BLaER1 treated with 17β-estradiol and CSF1 and Interleukin-3, amounts not matched to agents 10 nM and 100 nM (cell line): ENCODE measurements around the gene ZHX3.

Source experiments
- H3K27ac ChIP-seq, 11 experiments: shearing (Covaris generic); formaldehyde crosslinking; 2 replicates each; pipeline ENCODE4 v1.8.1; 2022
- H3K27me3 ChIP-seq, 11 experiments: shearing (Covaris generic); formaldehyde crosslinking; 2 replicates each; pipeline ENCODE4 v1.8.1; 2022
- H3K36me3 ChIP-seq, 11 experiments: shearing (Covaris generic); formaldehyde crosslinking; 2 replicates each; pipeline ENCODE4 v1.8.1; 2022
- H3K4me1 ChIP-seq, 10 experiments: shearing (Covaris generic); formaldehyde crosslinking; 2 replicates each; pipeline ENCODE4 v1.8.1; 2022
- H3K4me2 ChIP-seq, 11 experiments: shearing (Covaris generic); formaldehyde crosslinking; 2 replicates each; pipeline ENCODE4 v1.8.1; 2022
- H3K4me3 ChIP-seq, 10 experiments: shearing (Covaris generic); formaldehyde crosslinking; 2 replicates each; pipeline ENCODE4 v1.8.1; 2022
- H3K9ac ChIP-seq, 11 experiments: shearing (Covaris generic); formaldehyde crosslinking; 2 replicates each; pipeline ENCODE4 v1.8.1; 2022
- H3K9me3 ChIP-seq, 11 experiments: shearing (Covaris generic); formaldehyde crosslinking; replicated peaks in 1 of 11; 2 replicates each; pipeline ENCODE4 v1.8.1; 2022
- H4K20me1 ChIP-seq, 11 experiments: shearing (Covaris generic); formaldehyde crosslinking; 2 replicates each; pipeline ENCODE4 v1.8.1; 2022
- Cebpa-rat ChIP-seq, 11 experiments: shearing (Covaris generic); IDR thresholded peaks; 2 replicates each; pipeline ENCODE4 v1.8.1; 2022

Gene ZHX3

GRCh38 chr20:41182296-41183212, 135.0 kb downstream of the ZHX3 start:
- peaks cover 0 to 59% (median 36%) of the 10 kb centered on the region in 11 experiments; a peak in 17 of 22 replicates for H4K20me1 ChIP-seq
- peaks cover 7 to 51% (median 28%) of the 10 kb centered on the region in 11 experiments; a peak in 20 of 22 replicates for H3K36me3 ChIP-seq
- no peak overlapping the region for H3K27ac ChIP-seq
- no peak overlapping the region for H3K4me3 ChIP-seq
- no peak for TF ChIP-seq Cebpa-rat (IDR thresholded peaks at IDR 0.05)
- no peaks in the 10 kb centered on the region for H3K27me3 ChIP-seq
- no peaks in the 10 kb centered on the region for H3K4me1 ChIP-seq
- no peak overlapping the region for H3K4me2 ChIP-seq
- H3K9ac ChIP-seq, result no peak overlapping the region
- H3K9me3 ChIP-seq, result peaks cover 0 to 4% (median 2%) of the 10 kb centered on the region in 11 experiments; a peak in 6 of 22 replicates

- Histone ChIP-seq H3K27me3 (no peaks in the 10 kb centered on the region), H4K20me1 (peaks cover 0 to 69% (median 46%) of the 10 kb centered on the region in 11 experiments; a peak in 18 of 22 replicates), H3K36me3 (peaks cover 17 to 60% (median 34%) of the 10 kb centered on the region in 11 experiments), H3K9ac (no peak overlapping the region), H3K4me2 (no peak overlapping the region), H3K4me1 (no peaks in the 10 kb centered on the region), H3K9me3 (no peaks in the 10 kb centered on the region), H3K4me3 (no peak overlapping the region), H3K27ac (no peak overlapping the region)
- no peak for TF ChIP-seq Cebpa-rat (IDR thresholded peaks at IDR 0.05)
Measured at GRCh38 chr20:41181567-41181966, 136.0 kb downstream of the ZHX3 start.

- no peak for TF ChIP-seq Cebpa-rat (IDR thresholded peaks at IDR 0.05)
- no peak overlapping the region for H3K4me3 ChIP-seq
- H3K27me3 ChIP-seq, result no peaks in the 10 kb centered on the region
- peaks cover 0 to 77% (median 52%) of the 10 kb centered on the region in 11 experiments; a peak in 18 of 22 replicates for H4K20me1 ChIP-seq
- H3K36me3 ChIP-seq, result peaks cover 25 to 68% (median 42%) of the 10 kb centered on the region in 11 experiments
- H3K9me3 ChIP-seq, result no peaks in the 10 kb centered on the region
- H3K9ac ChIP-seq, result no peak overlapping the region
- no peaks in the 10 kb centered on the region for H3K4me1 ChIP-seq
- H3K4me2 ChIP-seq, result no peak overlapping the region
- H3K27ac ChIP-seq, result no peak overlapping the region
Measured at GRCh38 chr20:41180599-41181333, 136.8 kb downstream of the ZHX3 start.

GRCh38 chr20:41179961-41180360, 137.6 kb downstream of the ZHX3 start:
- no peak for TF ChIP-seq Cebpa-rat (IDR thresholded peaks at IDR 0.05)
- H3K4me3 ChIP-seq, result no peak overlapping the region
- peaks cover 0 to 83% (median 55%) of the 10 kb centered on the region in 11 experiments; a peak in 18 of 22 replicates for H4K20me1 ChIP-seq
- H3K27me3 ChIP-seq, result no peaks in the 10 kb centered on the region
- H3K36me3 ChIP-seq, result peaks cover 33 to 72% (median 47%) of the 10 kb centered on the region in 11 experiments
- no peak overlapping the region for H3K4me2 ChIP-seq
- no peak overlapping the region for H3K27ac ChIP-seq
- no peaks in the 10 kb centered on the region for H3K9me3 ChIP-seq
- H3K9ac ChIP-seq, result no peak overlapping the region
- no peaks in the 10 kb centered on the region for H3K4me1 ChIP-seq

GRCh38 chr20:41178904-41179432, 138.6 kb downstream of the ZHX3 start:
- Histone ChIP-seq H3K9ac (no peak overlapping the region), H3K27me3 (no peaks in the 10 kb centered on the region), H3K4me3 (no peak overlapping the region), H3K36me3 (peaks cover 38 to 73% (median 56%) of the 10 kb centered on the region in 11 experiments), H3K9me3 (no peaks in the 10 kb centered on the region), H3K4me2 (no peak overlapping the region), H4K20me1 (peaks cover 0 to 83% (median 61%) of the 10 kb centered on the region in 11 experiments; a peak in 18 of 22 replicates), H3K27ac (no peak overlapping the region), H3K4me1 (no peaks in the 10 kb centered on the region)
- no peak for TF ChIP-seq Cebpa-rat (IDR thresholded peaks at IDR 0.05)

GRCh38 chr20:41178495-41178894, 139.0 kb downstream of the ZHX3 start:
- Histone ChIP-seq H3K4me1 (no peaks in the 10 kb centered on the region), H3K9ac (no peak overlapping the region), H3K27ac (no peak overlapping the region), H3K4me2 (no peak overlapping the region), H3K36me3 (peaks cover 41 to 75% (median 58%) of the 10 kb centered on the region in 11 experiments), H4K20me1 (peaks cover 0 to 84% (median 65%) of the 10 kb centered on the region in 11 experiments; a peak in 18 of 22 replicates), H3K27me3 (no peaks in the 10 kb centered on the region), H3K9me3 (no peaks in the 10 kb centered on the region), H3K4me3 (no peak overlapping the region)
- TF ChIP-seq Cebpa-rat (IDR thresholded peaks at IDR 0.05), result no peak

GRCh38 chr20:41177636-41178035, 139.9 kb downstream of the ZHX3 start:
- H3K27me3 ChIP-seq, result no peaks in the 10 kb centered on the region
- H3K27ac ChIP-seq, result no peak overlapping the region
- H3K4me1 ChIP-seq, result no peaks in the 10 kb centered on the region
- H3K36me3 ChIP-seq, result peaks cover 33 to 82% (median 63%) of the 10 kb centered on the region in 11 experiments
- no peak for TF ChIP-seq Cebpa-rat (IDR thresholded peaks at IDR 0.05)
- no peaks in the 10 kb centered on the region for H3K9me3 ChIP-seq
- H4K20me1 ChIP-seq, result peaks cover 0 to 84% (median 71%) of the 10 kb centered on the region in 11 experiments; a peak in 20 of 22 replicates
- H3K9ac ChIP-seq, result no peak overlapping the region
- H3K4me2 ChIP-seq, result no peak overlapping the region
- H3K4me3 ChIP-seq, result no peak overlapping the region

- no peak for TF ChIP-seq Cebpa-rat (IDR thresholded peaks at IDR 0.05)
- Histone ChIP-seq H4K20me1 (peaks cover 0 to 90% (median 76%) of the 10 kb centered on the region in 11 experiments; a peak in 20 of 22 replicates), H3K9me3 (no peaks in the 10 kb centered on the region), H3K36me3 (peaks cover 35 to 82% (median 66%) of the 10 kb centered on the region in 11 experiments), H3K4me3 (no peak overlapping the region), H3K4me2 (no peak overlapping the region), H3K27ac (no peak overlapping the region), H3K27me3 (peaks cover 0 to 2% (median 0%) of the 10 kb centered on the region in 11 experiments; a peak in 1 of 22 replicates), H3K4me1 (no peaks in the 10 kb centered on the region), H3K9ac (no peak overlapping the region)
Measured at GRCh38 chr20:41176711-41177552, 140.6 kb downstream of the ZHX3 start.
